ENCODE results near the gene ZNF750. TPM values are rescaled to one million over a fixed set of nuclear protein-coding genes. Genes with fewer than 3 reads are reported as not detected.

ZNF750 gene
- total RNA-seq, 120 experiments from 2014 or later = 0.12 to 0.39 (median 0.36) TPM; not detected in 115

Other genes starting within 250 kb of the ZNF750 start
- gene WDR45B, start 191.6 kb downstream of the ZNF750 start, total RNA-seq = 100 to 1,000 TPM in 7 of 120 experiments, 10 to 100 TPM in 113; 61.0 to 110 (median 83.4) TPM
- 100 to 1,000 TPM in 68 of 120 experiments, 10 to 100 TPM in 52; 61.9 to 320 (median 103) TPM for gene RAB40B, start 141.3 kb downstream of the ZNF750 start, total RNA-seq
- gene FN3KRP, start 123.3 kb downstream of the ZNF750 start, total RNA-seq = 10 to 100 TPM; 32.3 to 70.7 (median 49.0) TPM
- gene FN3K, start 104.4 kb downstream of the ZNF750 start, total RNA-seq = 100 to 1,000 TPM in 107 of 120 experiments, 10 to 100 TPM in 13; 62.5 to 210 (median 123) TPM
- gene TBCD, start 88.0 kb downstream of the ZNF750 start, total RNA-seq = 100 to 1,000 TPM in 110 of 120 experiments, 10 to 100 TPM in 10; 90.4 to 151 (median 117) TPM
- 10 to 100 TPM in 102 of 120 experiments, 1 to 10 TPM in 18; 3.8 to 30.0 (median 13.7) TPM for gene METRNL, start 239.6 kb upstream of the ZNF750 start, total RNA-seq

Measured in dorsolateral prefrontal cortex (tissue), 118 donors.